ENCODE measurements around the gene MILR1. TPM values are rescaled to one million over a fixed set of nuclear protein-coding genes. Genes with fewer than 3 reads are reported as not detected.

Gene MILR1
- total and polyA plus RNA-seq, 2 donors (not counting 3 experiments of a cell fraction or from before 2014, with no cell fraction given), result 1.2 to 17.8 TPM

DNA sequence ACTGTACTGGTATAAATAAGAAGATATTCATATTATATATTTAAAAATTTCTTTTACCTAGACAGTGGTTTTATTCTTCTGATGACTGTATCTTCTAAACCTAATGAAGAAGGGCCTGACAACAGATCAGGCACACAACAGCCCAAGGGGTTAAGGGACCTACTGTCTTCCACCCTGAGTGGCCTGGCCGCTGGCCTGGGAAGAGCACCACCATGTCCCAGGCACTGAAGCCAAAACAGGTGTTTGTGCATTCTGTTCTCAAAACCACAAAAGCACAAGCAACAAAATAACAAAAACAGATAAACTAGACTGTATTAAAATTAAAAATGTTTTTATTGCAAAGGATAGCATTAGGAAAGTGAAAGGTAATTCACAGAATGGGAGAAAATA is 49.2 kb upstream of the MILR1 start:
- Histone ChIP-seq H3K27ac (ENCODE audit: insufficient read depth, low read depth, low read length) (peak overlapping the region; percentile 81), H3K4me2 (ENCODE audit: insufficient read depth, low read length) (peak overlapping the region; percentile 30), H3K9me1 (replicated peaks; ENCODE audit: control insufficient read depth, extremely low read depth, insufficient read depth, low read length) (no peaks in the 10 kb centered on the region), H4K20me1 (replicated peaks; ENCODE audit: control insufficient read depth, extremely low read depth, insufficient read depth, low read length) (no peaks in the 10 kb centered on the region), H3K36me3 (ENCODE audit: control insufficient read depth in 2 of 2, extremely low read depth in 1 of 2, insufficient read depth in 2 of 2, low read length in 2 of 2) (no peaks in the 10 kb centered on the region), H3K9me3 (replicated peaks; ENCODE audit: control insufficient read depth, insufficient read depth, low read length) (no peaks in the 10 kb centered on the region), H3K4me3 (replicated peaks in 1 of 3; ENCODE audit: insufficient read depth in 1 of 3, low read depth in 1 of 3, low read length in 3 of 3) (no peak overlapping the region), H2AFZ (ENCODE audit: low read depth, low read length) (no peak overlapping the region), H3K27me3 (ENCODE audit: control insufficient read depth in 2 of 2, insufficient read depth in 2 of 2, low read length in 2 of 2) (no peaks in the 10 kb centered on the region), H3K79me2 (ENCODE audit: control insufficient read depth, insufficient read depth, low read length) (no peaks in the 10 kb centered on the region), H3K9ac (replicated peaks; ENCODE audit: extremely low read depth, insufficient read depth, low read length) (peak overlapping the region; percentile 52), H3K4me1 (ENCODE audit: control insufficient read depth, extremely low read depth, insufficient read depth, low read length) (peaks cover 32% of the 10 kb centered on the region)
- dilution Hi-C loops (cut with MboI; ENCODE audit: extremely low pct_ligation_motif_present, low sequenced_read_pairs) (loop anchor here (10.0 kb wide), 1 partner anchor 75 kb away; no protein-coding TSS in a partner anchor), intact Hi-C loops (cut with micrococcal nuclease) (loop anchor here (1.0 kb wide), 2 partner anchors 9 to 10 kb away; partner anchors contain the start of gene PECAM1)
- POLR2A ChIA-PET, result interaction anchor here (0.7 kb wide), 1 partner anchor 79 kb away, joined by 3 read pairs; no protein-coding TSS in a partner anchor
- BruUV-seq (replicated peaks), result no TSS peak
- DNase-seq (ENCODE audit: low read depth, low spot score) (no peak), FAIRE-seq (no peak)
- CTCF ChIA-PET, result interaction anchor here (1.4 to 1.9 kb wide), 5 partner anchors 10 to 21 kb away, joined by 3 to 5 read pairs (median 4); no protein-coding TSS in a partner anchor
- TF ChIP-seq EZH2 (IDR thresholded peaks at IDR 0.05; ENCODE audit: borderline replicate concordance, low read depth, low read length, severe bottlenecking), result no peak
- no peak for TF ChIP-seq FOS (IDR thresholded peaks at IDR 0.05; ENCODE audit: borderline replicate concordance, insufficient read depth, low read length)
- TF ChIP-seq GATA2 (IDR thresholded peaks at IDR 0.05; ENCODE audit: insufficient read depth, insufficient read length, low read depth, low read length), result no peak
- TF ChIP-seq, protein P1, sequence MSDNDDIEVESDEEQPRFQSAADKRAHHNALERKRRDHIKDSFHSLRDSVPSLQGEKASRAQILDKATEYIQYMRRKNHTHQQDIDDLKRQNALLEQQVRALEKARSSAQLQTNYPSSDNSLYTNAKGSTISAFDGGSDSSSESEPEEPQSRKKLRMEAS (IDR thresholded peaks at IDR 0.05; ENCODE audit: insufficient read depth, insufficient read length), result no peak
- no peak for TF ChIP-seq JUN (IDR thresholded peaks at IDR 0.05; ENCODE audit: borderline replicate concordance, insufficient read depth, insufficient read length, low read depth)
- no peak for TF ChIP-seq POLR2AphosphoS5 (IDR thresholded peaks at IDR 0.05; ENCODE audit: insufficient read depth, low read depth, low read length)
- TF ChIP-seq, protein P2, sequence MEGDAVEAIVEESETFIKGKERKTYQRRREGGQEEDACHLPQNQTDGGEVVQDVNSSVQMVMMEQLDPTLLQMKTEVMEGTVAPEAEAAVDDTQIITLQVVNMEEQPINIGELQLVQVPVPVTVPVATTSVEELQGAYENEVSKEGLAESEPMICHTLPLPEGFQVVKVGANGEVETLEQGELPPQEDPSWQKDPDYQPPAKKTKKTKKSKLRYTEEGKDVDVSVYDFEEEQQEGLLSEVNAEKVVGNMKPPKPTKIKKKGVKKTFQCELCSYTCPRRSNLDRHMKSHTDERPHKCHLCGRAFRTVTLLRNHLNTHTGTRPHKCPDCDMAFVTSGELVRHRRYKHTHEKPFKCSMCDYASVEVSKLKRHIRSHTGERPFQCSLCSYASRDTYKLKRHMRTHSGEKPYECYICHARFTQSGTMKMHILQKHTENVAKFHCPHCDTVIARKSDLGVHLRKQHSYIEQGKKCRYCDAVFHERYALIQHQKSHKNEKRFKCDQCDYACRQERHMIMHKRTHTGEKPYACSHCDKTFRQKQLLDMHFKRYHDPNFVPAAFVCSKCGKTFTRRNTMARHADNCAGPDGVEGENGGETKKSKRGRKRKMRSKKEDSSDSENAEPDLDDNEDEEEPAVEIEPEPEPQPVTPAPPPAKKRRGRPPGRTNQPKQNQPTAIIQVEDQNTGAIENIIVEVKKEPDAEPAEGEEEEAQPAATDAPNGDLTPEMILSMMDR (IDR thresholded peaks at IDR 0.05; ENCODE audit: extremely low read depth in 1 of 2, insufficient read depth in 1 of 2, low read depth in 1 of 2, low read length in 2 of 2), result no peak
- no peak for TF ChIP-seq POLR2A (IDR thresholded peaks at IDR 0.05; ENCODE audit: low read depth, low read length)
- no peak for TF ChIP-seq MYC (IDR thresholded peaks at IDR 0.05; ENCODE audit: low read depth, low read length)

Measured in endothelial cell of umbilical vein (primary cell).